ENCODE results near the gene RNU1-4.
"Not testable (repeated sequence)": the region's sequence is repeated elsewhere in the genome, so short reads cannot be mapped to it uniquely, and the experiment has no call there.

Gene RNU1-4

DNA sequence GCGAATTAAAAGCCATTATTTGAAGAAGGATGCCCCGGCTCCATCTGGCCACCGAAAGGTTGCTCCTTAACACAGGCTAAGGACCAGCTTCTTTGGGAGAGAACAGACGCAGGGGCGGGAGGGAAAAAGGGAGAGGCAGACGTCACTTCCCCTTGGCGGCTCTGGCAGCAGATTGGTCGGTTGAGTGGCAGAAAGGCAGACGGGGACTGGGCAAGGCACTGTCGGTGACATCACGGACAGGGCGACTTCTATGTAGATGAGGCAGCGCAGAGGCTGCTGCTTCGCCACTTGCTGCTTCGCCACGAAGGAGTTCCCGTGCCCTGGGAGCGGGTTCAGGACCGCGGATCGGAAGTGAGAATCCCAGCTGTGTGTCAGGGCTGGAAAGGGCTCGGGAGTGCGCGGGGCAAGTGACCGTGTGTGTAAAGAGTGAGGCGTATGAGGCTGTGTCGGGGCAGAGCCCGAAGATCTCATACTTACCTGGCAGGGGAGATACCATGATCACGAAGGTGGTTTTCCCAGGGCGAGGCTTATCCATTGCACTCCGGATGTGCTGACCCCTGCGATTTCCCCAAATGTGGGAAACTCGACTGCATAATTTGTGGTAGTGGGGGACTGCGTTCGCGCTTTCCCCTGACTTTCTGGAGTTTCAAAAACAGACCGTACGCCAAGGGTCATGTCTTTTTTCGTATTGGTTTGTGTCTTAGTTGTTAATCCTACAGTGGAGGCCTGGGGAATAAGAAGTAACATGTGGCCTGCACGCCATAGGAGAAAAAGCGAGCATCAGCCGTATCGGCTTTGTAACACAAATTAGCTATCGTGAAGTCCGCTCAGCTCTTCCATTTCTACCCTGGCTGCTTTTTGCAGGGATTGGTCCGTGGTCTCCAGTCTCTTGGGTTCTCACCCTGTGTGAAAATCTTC lies at the start of gene RNU1-4:
Gene RNU1-4 (plus strand): TSS at position 470 of the 918 bp plus-strand sequence.
- DNase-seq (ENCODE audit: low read depth); H3K4me3 ChIP-seq (ENCODE audit: low read depth, low read length); in situ Hi-C loops (cut with HindIII; ENCODE audit: low sequenced_read_pairs): not testable (repeated sequence)

DNA sequence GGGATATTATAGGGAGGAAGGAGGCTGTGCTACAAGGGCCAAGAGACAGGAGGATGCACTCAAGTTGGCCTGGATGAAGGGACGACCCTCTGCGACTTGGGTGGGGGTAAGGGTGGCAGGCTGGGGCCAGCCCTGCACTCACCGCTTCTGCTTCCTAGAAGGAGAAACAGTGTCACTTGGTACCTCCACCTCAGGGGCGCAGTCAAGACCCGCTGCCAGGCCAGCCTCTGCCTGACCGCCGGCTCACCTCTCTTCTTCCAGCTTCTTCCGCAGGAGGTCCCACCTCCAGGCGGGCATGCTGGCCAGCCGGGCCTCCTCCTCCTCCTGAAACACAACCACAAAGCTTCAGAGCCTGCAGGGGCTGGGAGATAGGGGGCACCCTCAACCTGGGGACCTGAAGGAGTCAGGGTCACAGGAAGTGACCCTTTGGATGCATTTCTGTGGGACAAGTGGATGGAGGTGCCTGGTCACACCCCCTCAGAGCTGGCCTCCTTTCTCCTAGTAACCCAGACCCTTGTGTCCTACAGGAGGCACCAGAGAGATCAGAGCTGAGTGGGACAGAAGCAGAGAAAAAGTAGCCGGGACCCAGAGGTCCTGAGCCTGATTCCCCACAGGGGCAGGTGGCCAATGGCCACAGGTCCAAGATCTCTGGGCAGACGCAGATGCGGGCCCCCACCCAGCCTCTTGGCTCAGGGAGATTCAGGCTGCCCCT lies 49.2 kb upstream of the RNU1-4 start:
- DNase-seq (ENCODE audit: low read depth); H3K4me3 ChIP-seq (ENCODE audit: low read depth, low read length); in situ Hi-C loops (cut with HindIII; ENCODE audit: low sequenced_read_pairs): not testable (repeated sequence)

DNA sequence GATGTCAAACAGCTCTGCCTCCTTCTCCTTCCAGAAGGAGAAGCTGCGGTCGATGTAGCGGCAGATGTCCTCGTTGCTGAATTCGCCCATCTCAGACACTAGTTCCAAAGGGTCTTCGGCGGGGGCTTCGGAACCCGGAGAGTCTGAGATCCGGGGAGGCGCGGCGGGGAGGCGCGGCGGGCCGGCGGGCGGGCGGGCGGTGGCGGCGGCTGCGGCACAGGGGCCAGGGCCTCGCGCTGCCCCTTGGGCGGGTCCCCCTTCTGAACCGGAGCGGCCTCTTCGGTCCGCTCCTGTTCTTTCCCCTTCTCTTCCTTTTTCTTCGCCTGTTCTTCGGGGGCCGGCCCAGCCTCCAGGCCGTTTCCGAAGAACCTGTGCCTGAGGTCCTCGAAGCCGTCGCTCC lies 48.0 kb upstream of the RNU1-4 start:
- DNase-seq (ENCODE audit: low read depth); H3K4me3 ChIP-seq (ENCODE audit: low read depth, low read length); in situ Hi-C loops (cut with HindIII; ENCODE audit: low sequenced_read_pairs): not testable (repeated sequence)

DNA sequence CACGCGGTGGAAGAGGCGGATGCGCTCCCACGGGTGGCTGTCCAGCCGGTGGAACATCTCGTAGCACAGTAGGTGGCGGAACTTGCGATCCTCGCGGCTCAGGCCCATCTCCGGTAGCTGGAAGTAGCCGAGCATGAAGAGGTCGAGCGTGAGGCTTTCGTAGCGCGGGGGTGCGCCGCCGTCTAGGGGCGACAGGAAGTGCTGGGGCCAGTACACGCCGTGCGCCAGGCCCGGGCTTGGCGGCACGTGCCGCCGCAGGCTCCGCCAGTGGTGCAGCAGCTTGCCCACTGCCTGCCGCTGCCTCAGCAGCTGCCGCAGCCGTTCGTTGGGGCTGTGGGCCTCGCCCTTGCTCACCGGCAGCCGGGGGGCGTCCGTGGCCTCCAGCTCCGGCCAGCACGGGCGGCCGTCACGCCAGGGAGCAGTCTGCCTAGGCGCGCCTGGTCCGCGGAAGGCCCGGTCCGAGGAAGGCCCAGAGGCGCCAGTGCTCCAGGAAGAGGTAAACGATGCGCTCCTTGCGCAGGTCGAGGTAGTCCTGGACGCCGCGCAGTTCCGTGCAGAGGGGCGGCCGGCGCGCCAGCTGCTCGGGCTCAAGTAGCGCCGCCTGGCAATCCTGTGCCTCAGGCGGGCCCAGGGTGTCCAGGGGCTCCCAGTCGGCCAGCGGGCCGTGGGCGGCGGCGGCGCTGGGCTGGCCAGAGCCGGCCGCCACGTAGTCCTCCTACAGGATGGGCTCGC lies 47.4 kb upstream of the RNU1-4 start:
- in situ Hi-C loops (cut with HindIII; ENCODE audit: low sequenced_read_pairs); DNase-seq (ENCODE audit: low read depth); H3K4me3 ChIP-seq (ENCODE audit: low read depth, low read length): not testable (repeated sequence)

DNA sequence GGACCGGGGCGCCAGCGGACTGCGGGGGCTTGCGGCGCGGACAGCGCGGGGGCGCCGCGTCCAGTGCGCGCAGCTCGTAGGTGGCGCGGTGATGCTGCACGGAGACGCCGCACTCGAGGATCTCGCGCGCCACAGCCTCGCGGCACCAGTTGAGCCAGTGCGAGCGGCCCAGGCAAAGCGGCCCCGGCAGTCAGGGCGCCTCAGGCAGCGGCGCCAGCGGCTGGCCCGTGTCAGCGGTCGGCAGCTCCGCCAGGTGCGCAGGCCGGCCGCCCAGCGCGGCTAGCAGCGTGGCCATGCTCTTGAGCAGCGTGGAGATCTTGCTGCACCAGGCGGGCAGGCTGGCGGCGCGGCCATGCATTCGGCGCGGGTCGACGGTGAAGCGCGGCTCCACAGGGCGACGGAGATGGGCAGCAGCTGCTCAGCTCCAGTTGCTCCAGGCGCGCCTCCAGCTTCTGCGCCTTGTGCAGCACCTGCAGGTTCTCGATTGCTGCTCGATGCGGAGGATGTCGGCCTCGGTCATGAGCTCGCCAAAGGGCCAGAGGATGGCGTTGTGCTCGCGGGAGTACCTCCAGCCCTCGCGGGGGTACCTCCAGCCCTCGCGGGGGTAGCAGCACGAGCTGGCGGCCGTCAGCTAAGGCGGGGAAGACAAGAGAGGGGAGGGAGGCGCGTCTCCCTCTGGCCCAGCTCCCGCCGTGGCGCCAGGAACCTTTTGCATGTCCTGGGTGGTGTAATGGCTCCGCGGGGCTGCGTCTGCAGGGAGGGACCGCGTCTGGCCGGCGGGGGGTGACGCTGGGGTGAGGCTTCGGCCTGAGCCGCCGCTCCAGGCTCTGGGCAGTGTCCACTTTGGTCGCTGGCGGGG lies 46.6 kb upstream of the RNU1-4 start:
- H3K4me3 ChIP-seq (ENCODE audit: low read depth, low read length); DNase-seq (ENCODE audit: low read depth); in situ Hi-C loops (cut with HindIII; ENCODE audit: low sequenced_read_pairs): not testable (repeated sequence)

DNA sequence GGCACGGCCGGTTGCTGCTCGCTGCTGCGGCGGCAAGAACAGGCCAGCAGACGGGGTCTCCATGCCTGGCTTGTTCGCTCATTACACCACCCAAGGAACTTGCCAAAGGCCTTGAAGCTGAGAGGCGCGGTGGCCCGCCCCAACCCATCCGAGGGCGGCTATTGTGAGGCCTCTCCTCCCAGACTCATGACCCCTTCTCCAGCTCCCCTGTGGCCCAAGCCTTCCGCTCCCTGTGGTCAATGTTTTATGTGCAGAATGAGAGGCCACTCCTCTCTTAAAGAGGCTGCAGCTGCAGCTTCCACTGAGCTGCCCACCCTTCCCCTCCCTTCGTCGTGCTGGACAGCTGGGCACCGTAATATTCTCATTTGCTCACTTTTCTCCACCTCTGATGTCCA lies 46.0 kb upstream of the RNU1-4 start:
- DNase-seq (ENCODE audit: low read depth); H3K4me3 ChIP-seq (ENCODE audit: low read depth, low read length); in situ Hi-C loops (cut with HindIII; ENCODE audit: low sequenced_read_pairs): not testable (repeated sequence)

DNA sequence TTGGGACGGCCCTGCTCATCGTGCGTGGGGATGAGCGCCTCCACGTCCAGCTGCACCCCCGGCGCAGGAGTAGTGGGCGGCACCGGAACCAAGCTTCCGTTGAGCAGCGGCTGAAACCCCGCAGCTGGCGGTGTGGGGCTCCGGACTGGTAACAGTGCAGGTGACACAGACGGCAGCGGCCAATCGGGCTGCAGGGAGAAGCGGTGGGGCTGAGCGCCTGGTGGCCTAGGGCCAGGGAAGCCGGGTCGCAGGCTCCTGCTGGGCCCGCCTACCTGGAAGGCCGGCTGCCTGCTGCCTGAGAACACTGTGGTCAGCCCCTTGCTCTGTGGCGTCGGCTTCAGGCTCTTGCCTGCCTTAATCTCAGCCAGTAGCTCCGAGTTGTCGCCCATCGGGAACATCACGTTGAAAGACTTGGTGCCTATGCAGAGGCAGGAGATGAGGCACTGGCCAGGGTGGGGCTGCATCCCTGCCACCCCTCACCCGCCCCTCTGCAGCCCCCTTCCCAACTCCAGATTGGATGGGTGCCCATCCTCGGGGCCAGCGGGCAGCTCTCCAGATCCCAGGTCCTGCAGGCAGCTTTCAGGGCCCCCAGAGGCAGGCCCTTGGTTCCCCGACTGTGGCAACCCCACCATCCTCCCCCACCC lies 43.7 kb upstream of the RNU1-4 start:
- DNase-seq (ENCODE audit: low read depth) = not testable (repeated sequence)

DNA sequence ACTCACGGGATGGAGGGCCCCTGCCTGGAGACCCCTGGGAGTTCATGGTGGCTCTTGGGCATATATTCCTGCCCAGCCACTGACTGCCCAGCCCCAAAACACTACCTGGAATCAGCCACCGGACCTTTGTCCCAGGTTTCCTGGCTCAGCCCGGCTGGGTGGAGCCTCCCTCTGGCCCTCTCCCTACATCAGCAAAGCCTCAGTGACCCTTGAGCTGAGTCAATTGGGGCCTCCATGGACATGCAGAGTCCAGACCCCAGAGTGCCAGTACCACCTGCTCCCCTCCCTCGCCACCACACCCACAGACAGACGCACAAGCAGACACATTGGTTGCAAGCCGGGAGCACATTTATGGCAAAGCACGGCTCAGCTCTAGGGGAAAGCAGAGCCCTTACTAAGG lies 43.2 kb upstream of the RNU1-4 start:
- DNase-seq (ENCODE audit: low read depth); in situ Hi-C loops (cut with HindIII; ENCODE audit: low sequenced_read_pairs): not testable (repeated sequence)

More for the DNA sequence above, 43.7 kb upstream of the RNU1-4 start:
- H3K4me3 ChIP-seq (ENCODE audit: low read depth, low read length); in situ Hi-C loops (cut with HindIII; ENCODE audit: low sequenced_read_pairs): not testable (repeated sequence)

DNA sequence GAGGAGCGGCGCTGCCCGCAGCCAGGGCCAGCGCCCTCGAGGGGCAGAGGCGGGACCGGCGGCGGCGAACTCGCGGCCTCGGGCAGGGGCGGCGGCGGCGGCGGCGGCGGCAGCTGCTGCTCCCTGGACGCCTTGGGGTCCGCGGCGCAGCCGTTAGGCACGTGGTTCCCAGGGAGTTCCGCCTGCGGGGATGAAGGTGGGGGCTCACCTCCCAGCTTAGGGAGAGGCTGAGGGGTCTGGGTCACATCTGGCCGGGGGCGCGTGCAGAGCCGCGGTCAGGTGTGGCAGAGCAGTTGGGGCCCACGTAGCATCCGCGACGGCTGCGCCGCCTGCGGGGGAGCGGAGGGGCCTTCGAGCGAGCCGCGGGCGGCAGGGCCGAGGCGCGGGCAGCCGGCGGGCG lies 40.9 kb upstream of the RNU1-4 start:
- H3K4me3 ChIP-seq (ENCODE audit: low read depth, low read length); DNase-seq (ENCODE audit: low read depth); in situ Hi-C loops (cut with HindIII; ENCODE audit: low sequenced_read_pairs): not testable (repeated sequence)

More for the DNA sequence above, 43.2 kb upstream of the RNU1-4 start:
- H3K4me3 ChIP-seq (ENCODE audit: low read depth, low read length) = not testable (repeated sequence)

DNA sequence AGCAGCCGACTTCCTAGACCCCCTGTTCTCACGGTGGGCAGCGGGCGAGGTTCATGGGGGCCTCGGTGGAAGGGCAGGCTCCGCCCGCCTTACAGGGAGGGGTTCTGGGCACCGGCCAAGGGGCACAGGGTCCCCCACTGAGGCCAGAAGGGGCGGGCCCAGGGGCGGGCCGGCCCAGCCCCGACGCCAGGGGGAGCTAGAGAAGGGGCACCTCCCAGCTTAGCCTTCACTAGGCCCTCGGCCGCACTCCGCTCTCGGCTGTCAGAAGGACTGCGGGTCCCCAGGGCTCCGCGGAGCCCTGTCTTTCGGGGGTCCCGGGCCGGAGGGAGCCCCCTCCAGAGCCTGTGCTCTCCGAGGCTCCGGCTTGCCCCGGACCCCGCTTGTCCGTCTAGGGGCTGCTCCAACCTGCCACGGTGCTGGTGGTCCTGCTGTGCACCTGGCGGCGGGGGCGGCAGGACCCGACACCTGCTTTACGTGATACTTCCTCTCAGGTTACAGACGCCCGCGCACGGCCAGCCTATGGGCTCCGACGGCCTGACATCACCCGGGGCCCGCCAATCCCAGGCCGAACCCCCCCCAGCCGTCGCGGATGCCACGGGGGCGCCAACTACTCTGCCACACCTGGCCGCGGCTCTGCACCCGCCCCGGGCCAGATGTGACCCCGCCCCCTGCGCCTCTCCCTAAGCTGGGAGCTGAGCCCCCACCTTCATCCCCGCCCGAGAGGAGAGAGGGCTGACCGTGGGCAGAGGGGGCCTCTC lies 40.0 kb upstream of the RNU1-4 start:
- in situ Hi-C loops (cut with HindIII; ENCODE audit: low sequenced_read_pairs); H3K4me3 ChIP-seq (ENCODE audit: low read depth, low read length); DNase-seq (ENCODE audit: low read depth): not testable (repeated sequence)

DNA sequence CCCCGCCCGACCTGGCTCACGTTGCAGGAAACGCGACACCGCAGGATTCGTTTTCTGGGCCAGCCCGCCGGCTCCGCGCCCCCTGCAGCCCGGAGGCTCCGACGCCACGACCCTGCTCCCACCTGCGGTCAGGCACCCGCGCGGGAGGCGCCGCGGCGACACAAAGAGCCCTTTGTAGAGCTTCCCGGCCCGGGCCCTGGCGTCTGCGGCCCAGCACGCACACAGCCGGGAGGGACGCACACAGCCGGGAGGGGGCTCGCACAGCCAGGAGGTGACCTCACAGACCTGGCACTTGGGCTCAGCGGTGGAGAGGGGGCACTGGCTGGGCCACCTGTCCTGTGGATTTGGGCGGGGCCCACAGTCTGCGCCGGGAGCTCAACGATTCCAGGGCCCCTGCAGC lies 39.1 kb upstream of the RNU1-4 start:
- DNase-seq (ENCODE audit: low read depth); in situ Hi-C loops (cut with HindIII; ENCODE audit: low sequenced_read_pairs): not testable (repeated sequence)

DNA sequence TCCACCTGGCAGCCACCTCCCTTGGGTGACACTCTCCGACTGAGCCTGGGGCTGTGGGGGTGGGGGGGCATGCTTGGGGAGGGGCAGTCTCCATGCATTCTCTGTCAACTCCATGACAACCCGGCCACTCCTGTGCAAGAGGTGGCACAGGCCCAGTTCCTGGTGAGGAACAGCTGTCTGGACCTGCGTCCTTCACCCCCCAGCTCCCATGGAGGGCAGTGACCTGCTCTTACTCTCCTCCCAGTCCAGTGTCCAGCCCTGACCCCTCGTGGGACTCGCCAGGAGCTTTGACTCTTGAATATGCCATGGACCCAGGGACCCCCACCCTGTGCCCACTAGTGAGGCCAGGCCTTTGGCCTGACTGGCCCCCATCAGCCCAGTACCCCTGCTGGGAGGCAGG lies 38.0 kb upstream of the RNU1-4 start:
- H3K4me3 ChIP-seq (ENCODE audit: low read depth, low read length); DNase-seq (ENCODE audit: low read depth); in situ Hi-C loops (cut with HindIII; ENCODE audit: low sequenced_read_pairs): not testable (repeated sequence)

More for the DNA sequence above, 39.1 kb upstream of the RNU1-4 start:
- not testable (repeated sequence) for H3K4me3 ChIP-seq (ENCODE audit: low read depth, low read length)

DNA sequence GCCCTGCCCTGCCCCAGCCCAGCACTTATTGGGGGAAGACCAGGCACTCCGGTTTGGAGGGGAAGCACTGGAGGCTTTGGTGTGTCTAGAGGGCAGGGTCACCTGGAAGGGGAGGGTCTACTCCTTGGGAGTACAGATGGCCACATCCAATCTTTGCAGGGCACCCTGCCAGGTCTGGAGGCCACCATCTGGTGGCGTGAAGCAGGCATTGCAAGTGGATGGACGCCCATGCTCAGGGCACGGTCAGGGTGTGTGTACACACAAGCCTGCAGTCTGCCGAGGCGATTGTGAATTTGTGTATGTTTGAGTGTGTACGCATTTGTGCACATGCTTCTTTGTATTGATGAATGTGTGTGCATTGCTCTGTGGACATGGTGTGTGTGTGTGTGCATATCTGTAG lies 37.2 kb upstream of the RNU1-4 start:
- DNase-seq (ENCODE audit: low read depth); in situ Hi-C loops (cut with HindIII; ENCODE audit: low sequenced_read_pairs); H3K4me3 ChIP-seq (ENCODE audit: low read depth, low read length): not testable (repeated sequence)

DNA sequence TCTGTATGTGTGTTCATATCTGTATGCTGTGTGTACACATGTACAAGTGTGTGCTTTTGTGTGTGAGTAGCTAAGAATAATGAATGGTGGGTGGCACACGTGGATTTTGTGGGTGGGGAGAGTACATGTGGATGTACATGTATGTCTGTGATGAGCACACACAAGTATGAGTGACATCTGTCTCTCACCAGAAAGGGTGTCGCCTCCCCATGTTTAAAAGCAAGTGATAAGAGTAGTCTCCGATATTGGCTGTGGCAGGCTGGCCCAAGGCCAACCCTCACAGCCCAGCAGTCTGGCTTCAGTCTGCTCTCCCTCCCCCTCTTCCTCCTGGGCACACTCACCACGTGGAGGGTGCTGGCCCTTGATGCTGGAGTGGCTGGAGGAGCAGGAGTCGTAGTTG lies 36.7 kb upstream of the RNU1-4 start:
- in situ Hi-C loops (cut with HindIII; ENCODE audit: low sequenced_read_pairs) = not testable (repeated sequence)

DNA sequence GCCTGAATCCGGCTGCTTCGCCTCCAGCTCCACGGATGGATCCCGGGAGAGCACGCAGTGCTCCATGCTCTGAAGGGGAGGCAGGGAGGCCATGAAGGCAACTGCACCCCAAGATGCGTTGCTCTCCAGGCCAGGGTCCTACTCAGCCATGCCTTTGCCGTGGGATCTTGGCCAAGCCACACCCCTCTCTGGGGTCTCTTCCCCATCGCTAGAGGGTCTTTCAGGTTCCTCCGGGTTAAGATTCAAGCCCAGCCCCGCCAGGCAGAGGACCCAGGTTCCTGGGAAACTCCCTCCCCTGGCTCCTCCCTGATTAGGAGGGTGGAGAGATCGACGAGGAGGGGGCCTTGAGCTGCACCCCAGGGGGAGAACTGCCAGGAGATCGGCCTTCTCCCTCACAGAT lies 36.2 kb upstream of the RNU1-4 start:
- DNase-seq (ENCODE audit: low read depth); in situ Hi-C loops (cut with HindIII; ENCODE audit: low sequenced_read_pairs); H3K4me3 ChIP-seq (ENCODE audit: low read depth, low read length): not testable (repeated sequence)

More for the DNA sequence above, 36.7 kb upstream of the RNU1-4 start:
- DNase-seq (ENCODE audit: low read depth); H3K4me3 ChIP-seq (ENCODE audit: low read depth, low read length): not testable (repeated sequence)

All from astrocyte of the cerebellum (primary cell).